ENCODE measurements around the gene BAZ2B. TPM values are rescaled to one million over a fixed set of nuclear protein-coding genes. Genes with fewer than 3 reads are reported as not detected.
A peak's percentile ranks its signal among the peaks of the same experiment; 100 is the strongest.

BAZ2B gene
- total and polyA plus RNA-seq, 7 experiments from 2014 or later, result 9.9 to 57.4 (median 15.3) TPM

- Histone ChIP-seq H3K27ac (ENCODE audit: low read depth, low read length) (no peak overlapping the region), H3K4me3 (ENCODE audit: low read length) (no peak overlapping the region), H3K27me3 (ENCODE audit: control insufficient read depth in 2 of 2, insufficient read depth in 2 of 2, low read length in 2 of 2) (no peaks in the 10 kb centered on the region), H3K9me3 (ENCODE audit: control insufficient read depth in 2 of 3, low read length in 3 of 3) (no peaks in the 10 kb centered on the region), H3K36me3 (ENCODE audit: control insufficient read depth in 2 of 3, insufficient read depth in 3 of 3, low read length in 3 of 3) (no peaks in the 10 kb centered on the region), H3K4me1 (ENCODE audit: control insufficient read depth in 2 of 2, insufficient read depth in 2 of 2, low read length in 2 of 2) (no peaks in the 10 kb centered on the region)
- intact Hi-C loops (cut with micrococcal nuclease), result no loop called here
- Mint-ChIP-seq H3K4me1 (peaks cover 0 to 1% (median 0%) of the 10 kb centered on the region in 7 donors), H3K27ac (no peak overlapping the region), H3K36me3 (peaks cover 0 to 8% (median 0%) of the 10 kb centered on the region in 5 donors), H3K4me3 (no peak overlapping the region), H3K9me3 (no peaks in the 10 kb centered on the region), H3K27me3 (no peaks in the 10 kb centered on the region)
- ChIA-PET CTCF (no interaction called here), POLR2A (no interaction called here)
- no peak for ATAC-seq
- peak in 1 of 9 donors; percentile 0 for DNase-seq
Measured at GRCh38 chr2:159557437-159558034, 58.8 kb downstream of the BAZ2B start.

GRCh38 chr2:159555651-159556392 is 60.5 kb downstream of the BAZ2B start:
- ChIA-PET POLR2A (no interaction called here), CTCF (no interaction called here)
- Mint-ChIP-seq H3K27me3 (no peaks in the 10 kb centered on the region), H3K36me3 (peaks cover 0 to 5% (median 0%) of the 10 kb centered on the region in 5 donors), H3K27ac (no peak overlapping the region), H3K4me1 (peaks cover 0 to 1% (median 0%) of the 10 kb centered on the region in 7 donors), H3K4me3 (no peak overlapping the region), H3K9me3 (no peaks in the 10 kb centered on the region)
- no peak for DNase-seq
- Histone ChIP-seq H3K27ac (ENCODE audit: low read depth, low read length) (no peak overlapping the region), H3K9me3 (ENCODE audit: control insufficient read depth in 2 of 3, low read length in 3 of 3) (no peaks in the 10 kb centered on the region), H3K4me3 (ENCODE audit: low read length) (no peak overlapping the region), H3K4me1 (ENCODE audit: control insufficient read depth in 2 of 2, insufficient read depth in 2 of 2, low read length in 2 of 2) (no peaks in the 10 kb centered on the region), H3K36me3 (ENCODE audit: control insufficient read depth in 2 of 3, insufficient read depth in 3 of 3, low read length in 3 of 3) (no peaks in the 10 kb centered on the region), H3K27me3 (ENCODE audit: control insufficient read depth in 2 of 2, insufficient read depth in 2 of 2, low read length in 2 of 2) (no peaks in the 10 kb centered on the region)
- ATAC-seq, result no peak
- intact Hi-C loops (cut with micrococcal nuclease), result no loop called here

- no peaks in the 10 kb centered on the region for H3K9me3 ChIP-seq (ENCODE audit: control insufficient read depth in 2 of 3, low read length in 3 of 3)
- H3K9me3 Mint-ChIP-seq, result no peaks in the 10 kb centered on the region
- H3K27ac Mint-ChIP-seq, result no peak overlapping the region
- no peak overlapping the region for H3K4me3 Mint-ChIP-seq
- peaks cover 0 to 5% (median 4%) of the 10 kb centered on the region in 7 donors for H3K4me1 Mint-ChIP-seq
- H3K4me1 ChIP-seq (ENCODE audit: control insufficient read depth in 2 of 2, insufficient read depth in 2 of 2, low read length in 2 of 2), result no peaks in the 10 kb centered on the region
- POLR2A ChIA-PET, result no interaction called here
- CTCF ChIA-PET, result no interaction called here
- ATAC-seq (no peak), DNase-seq (no peak)
- no peaks in the 10 kb centered on the region for H3K27me3 ChIP-seq (ENCODE audit: control insufficient read depth in 2 of 2, insufficient read depth in 2 of 2, low read length in 2 of 2)
- no peaks in the 10 kb centered on the region for H3K36me3 ChIP-seq (ENCODE audit: control insufficient read depth in 2 of 3, insufficient read depth in 3 of 3, low read length in 3 of 3)
- H3K36me3 Mint-ChIP-seq, result peaks cover 0 to 5% (median 0%) of the 10 kb centered on the region in 5 donors
- H3K27me3 Mint-ChIP-seq, result no peaks in the 10 kb centered on the region
- no peak overlapping the region for H3K27ac ChIP-seq (ENCODE audit: low read depth, low read length)
- intact Hi-C loops (cut with micrococcal nuclease), result no loop called here
- no peak overlapping the region for H3K4me3 ChIP-seq (ENCODE audit: low read length)
Measured at GRCh38 chr2:159553727-159554126, 62.6 kb downstream of the BAZ2B start.

GRCh38 chr2:159551806-159552205 is 64.5 kb downstream of the BAZ2B start:
- H3K9me3 ChIP-seq (ENCODE audit: control insufficient read depth in 2 of 3, low read length in 3 of 3), result no peaks in the 10 kb centered on the region
- Mint-ChIP-seq H3K4me1 (peaks cover 0 to 5% (median 4%) of the 10 kb centered on the region in 7 donors), H3K27ac (no peak overlapping the region), H3K9me3 (no peaks in the 10 kb centered on the region), H3K36me3 (peaks cover 0 to 3% (median 0%) of the 10 kb centered on the region in 5 donors), H3K4me3 (no peak overlapping the region), H3K27me3 (no peaks in the 10 kb centered on the region)
- no peak for DNase-seq
- H3K4me1 ChIP-seq (ENCODE audit: control insufficient read depth in 2 of 2, insufficient read depth in 2 of 2, low read length in 2 of 2), result no peaks in the 10 kb centered on the region
- no peak overlapping the region for H3K27ac ChIP-seq (ENCODE audit: low read depth, low read length)
- ChIA-PET CTCF (no interaction called here), POLR2A (no interaction called here)
- no peaks in the 10 kb centered on the region for H3K27me3 ChIP-seq (ENCODE audit: control insufficient read depth in 2 of 2, insufficient read depth in 2 of 2, low read length in 2 of 2)
- ATAC-seq, result no peak
- intact Hi-C loops (cut with micrococcal nuclease), result no loop called here
- H3K4me3 ChIP-seq (ENCODE audit: low read length), result no peak overlapping the region
- no peaks in the 10 kb centered on the region for H3K36me3 ChIP-seq (ENCODE audit: control insufficient read depth in 2 of 3, insufficient read depth in 3 of 3, low read length in 3 of 3)

- Mint-ChIP-seq H3K4me1 (peaks cover 0 to 5% (median 4%) of the 10 kb centered on the region in 7 donors), H3K27ac (no peak overlapping the region), H3K4me3 (no peak overlapping the region), H3K36me3 (peaks cover 0 to 3% (median 0%) of the 10 kb centered on the region in 5 donors), H3K27me3 (no peaks in the 10 kb centered on the region), H3K9me3 (no peaks in the 10 kb centered on the region)
- intact Hi-C loops (cut with micrococcal nuclease), result no loop called here
- CTCF ChIA-PET, result no interaction called here
- no peaks in the 10 kb centered on the region for H3K27me3 ChIP-seq (ENCODE audit: control insufficient read depth in 2 of 2, insufficient read depth in 2 of 2, low read length in 2 of 2)
- no peaks in the 10 kb centered on the region for H3K36me3 ChIP-seq (ENCODE audit: control insufficient read depth in 2 of 3, insufficient read depth in 3 of 3, low read length in 3 of 3)
- POLR2A ChIA-PET, result no interaction called here
- no peaks in the 10 kb centered on the region for H3K4me1 ChIP-seq (ENCODE audit: control insufficient read depth in 2 of 2, insufficient read depth in 2 of 2, low read length in 2 of 2)
- no peaks in the 10 kb centered on the region for H3K9me3 ChIP-seq (ENCODE audit: control insufficient read depth in 2 of 3, low read length in 3 of 3)
- no peak overlapping the region for H3K27ac ChIP-seq (ENCODE audit: low read depth, low read length)
- H3K4me3 ChIP-seq (ENCODE audit: low read length), result no peak overlapping the region
- ATAC-seq, result no peak
- no peak for DNase-seq
Measured at GRCh38 chr2:159550231-159550630, 66.1 kb downstream of the BAZ2B start.

GRCh38 chr2:159549234-159549633 is 67.1 kb downstream of the BAZ2B start:
- no peaks in the 10 kb centered on the region for H3K9me3 ChIP-seq (ENCODE audit: control insufficient read depth in 2 of 3, low read length in 3 of 3)
- DNase-seq, result no peak
- no peak overlapping the region for H3K27ac ChIP-seq (ENCODE audit: low read depth, low read length)
- peaks cover 0 to 2% (median 0%) of the 10 kb centered on the region in 11 donors for H3K9me3 Mint-ChIP-seq
- H3K4me3 ChIP-seq (ENCODE audit: low read length), result no peak overlapping the region
- peaks cover 0 to 4% (median 0%) of the 10 kb centered on the region in 5 donors for H3K36me3 Mint-ChIP-seq
- no peak overlapping the region for H3K27ac Mint-ChIP-seq
- peaks cover 0 to 5% (median 4%) of the 10 kb centered on the region in 7 donors for H3K4me1 Mint-ChIP-seq
- ChIA-PET CTCF (interaction anchor here (0.6 kb wide), 1 partner anchor 647 kb away, joined by 3 read pairs; no protein-coding TSS in a partner anchor), POLR2A (no interaction called here)
- no peaks in the 10 kb centered on the region for H3K27me3 Mint-ChIP-seq
- intact Hi-C loops (cut with micrococcal nuclease), result no loop called here
- H3K27me3 ChIP-seq (ENCODE audit: control insufficient read depth in 2 of 2, insufficient read depth in 2 of 2, low read length in 2 of 2), result no peaks in the 10 kb centered on the region
- no peaks in the 10 kb centered on the region for H3K4me1 ChIP-seq (ENCODE audit: control insufficient read depth in 2 of 2, insufficient read depth in 2 of 2, low read length in 2 of 2)
- no peak for ATAC-seq
- H3K36me3 ChIP-seq (ENCODE audit: control insufficient read depth in 2 of 3, insufficient read depth in 3 of 3, low read length in 3 of 3), result no peaks in the 10 kb centered on the region
- no peak overlapping the region for H3K4me3 Mint-ChIP-seq

All from naive thymus-derived CD4-positive, alpha-beta T cell (primary cell).